ENCODE data around the gene SIK2.

Gene SIK2

GRCh38 chr11:111581341-111581740, 20.9 kb upstream of the SIK2 start:
- Histone ChIP-seq H3K4me1 (peaks cover 31% of the 10 kb centered on the region), H3K27me3 (no peaks in the 10 kb centered on the region)
- no peak for TF ChIP-seq Cebpa-rat (IDR thresholded peaks at IDR 0.05)

GRCh38 chr11:111582163-111582562, 20.1 kb upstream of the SIK2 start:
- TF ChIP-seq Cebpa-rat (IDR thresholded peaks at IDR 0.05) = no peak
- no peak overlapping the region for H3K4me3 ChIP-seq
- H3K27me3 ChIP-seq = no peaks in the 10 kb centered on the region
- no peaks in the 10 kb centered on the region for H3K9me3 ChIP-seq
- H3K9ac ChIP-seq = no peak overlapping the region
- peaks cover 31% of the 10 kb centered on the region for H3K4me1 ChIP-seq
- H4K20me1 ChIP-seq = no peaks in the 10 kb centered on the region
- H3K4me2 ChIP-seq = peak overlapping the region; percentile 41
- peak overlapping the region; percentile 33 for H3K27ac ChIP-seq
- H3K36me3 ChIP-seq = no peaks in the 10 kb centered on the region

More at GRCh38 chr11:111581341-111581740, 20.9 kb upstream of the SIK2 start:
- Histone ChIP-seq H3K9me3 (no peaks in the 10 kb centered on the region), H3K27ac (0 out of 2 replicates have a peak overlapping the region, but pooled peaks have one; percentile 33), H3K9ac (no peak overlapping the region), H3K4me3 (no peak overlapping the region), H3K4me2 (no peak overlapping the region), H3K36me3 (no peaks in the 10 kb centered on the region), H4K20me1 (no peaks in the 10 kb centered on the region)

- 0 out of 2 replicates have a peak overlapping the region, but pooled peaks have one; percentile 33 for H3K27ac ChIP-seq
- no peak overlapping the region for H3K4me3 ChIP-seq
- no peaks in the 10 kb centered on the region for H4K20me1 ChIP-seq
- H3K9me3 ChIP-seq = no peaks in the 10 kb centered on the region
- H3K4me2 ChIP-seq = peak overlapping the region; percentile 41
- no peak overlapping the region for H3K9ac ChIP-seq
- H3K4me1 ChIP-seq = peaks cover 31% of the 10 kb centered on the region
- H3K27me3 ChIP-seq = no peaks in the 10 kb centered on the region
- no peak for TF ChIP-seq Cebpa-rat (IDR thresholded peaks at IDR 0.05)
- no peaks in the 10 kb centered on the region for H3K36me3 ChIP-seq
Measured at GRCh38 chr11:111582881-111583280, 19.4 kb upstream of the SIK2 start.

GRCh38 chr11:111585371-111585770, 16.9 kb upstream of the SIK2 start:
- H3K4me1 ChIP-seq = peaks cover 31% of the 10 kb centered on the region
- H3K4me2 ChIP-seq = peak overlapping the region; percentile 31
- H3K4me3 ChIP-seq = no peak overlapping the region
- no peaks in the 10 kb centered on the region for H3K36me3 ChIP-seq
- TF ChIP-seq Cebpa-rat (IDR thresholded peaks at IDR 0.05) = no peak
- no peak overlapping the region for H3K27ac ChIP-seq
- no peaks in the 10 kb centered on the region for H3K27me3 ChIP-seq
- H3K9ac ChIP-seq = no peak overlapping the region
- no peaks in the 10 kb centered on the region for H4K20me1 ChIP-seq
- H3K9me3 ChIP-seq = no peaks in the 10 kb centered on the region

- TF ChIP-seq Cebpa-rat (IDR thresholded peaks at IDR 0.05) = no peak
- no peak overlapping the region for H3K27ac ChIP-seq
- no peaks in the 10 kb centered on the region for H3K36me3 ChIP-seq
- H3K4me1 ChIP-seq = peaks cover 30% of the 10 kb centered on the region
- no peak overlapping the region for H3K9ac ChIP-seq
- no peaks in the 10 kb centered on the region for H4K20me1 ChIP-seq
- H3K9me3 ChIP-seq = no peaks in the 10 kb centered on the region
- H3K27me3 ChIP-seq = no peaks in the 10 kb centered on the region
- no peak overlapping the region for H3K4me2 ChIP-seq
- no peak overlapping the region for H3K4me3 ChIP-seq
Measured at GRCh38 chr11:111586388-111586831, 15.8 kb upstream of the SIK2 start.

GRCh38 chr11:111589114-111589513, 13.1 kb upstream of the SIK2 start:
- no peaks in the 10 kb centered on the region for H3K36me3 ChIP-seq
- no peak overlapping the region for H3K27ac ChIP-seq
- no peak overlapping the region for H3K9ac ChIP-seq
- peaks cover 13% of the 10 kb centered on the region for H3K4me1 ChIP-seq
- TF ChIP-seq Cebpa-rat (IDR thresholded peaks at IDR 0.05) = no peak
- no peak overlapping the region for H3K4me3 ChIP-seq
- H3K27me3 ChIP-seq = no peaks in the 10 kb centered on the region
- H4K20me1 ChIP-seq = no peaks in the 10 kb centered on the region
- no peaks in the 10 kb centered on the region for H3K9me3 ChIP-seq
- no peak overlapping the region for H3K4me2 ChIP-seq

- no peak overlapping the region for H3K27ac ChIP-seq
- no peaks in the 10 kb centered on the region for H3K36me3 ChIP-seq
- TF ChIP-seq Cebpa-rat (IDR thresholded peaks at IDR 0.05) = no peak
- H3K27me3 ChIP-seq = no peaks in the 10 kb centered on the region
- no peak overlapping the region for H3K4me3 ChIP-seq
- H3K4me2 ChIP-seq = no peak overlapping the region
- H4K20me1 ChIP-seq = no peaks in the 10 kb centered on the region
- H3K9me3 ChIP-seq = no peaks in the 10 kb centered on the region
- peaks cover 12% of the 10 kb centered on the region for H3K4me1 ChIP-seq
- H3K9ac ChIP-seq = no peak overlapping the region
Measured at GRCh38 chr11:111589886-111590499, 12.3 kb upstream of the SIK2 start.

- no peak for TF ChIP-seq Cebpa-rat (IDR thresholded peaks at IDR 0.05)
- Histone ChIP-seq H3K4me2 (no peak overlapping the region), H3K9me3 (no peaks in the 10 kb centered on the region), H3K4me3 (no peak overlapping the region), H3K27me3 (no peaks in the 10 kb centered on the region), H4K20me1 (no peaks in the 10 kb centered on the region), H3K27ac (no peak overlapping the region), H3K36me3 (no peaks in the 10 kb centered on the region), H3K9ac (no peak overlapping the region), H3K4me1 (no peaks in the 10 kb centered on the region)
Measured at GRCh38 chr11:111591187-111591960, 10.9 kb upstream of the SIK2 start.

GRCh38 chr11:111592491-111592890, 9.8 kb upstream of the SIK2 start:
- no peak overlapping the region for H3K27ac ChIP-seq
- TF ChIP-seq Cebpa-rat (IDR thresholded peaks at IDR 0.05) = no peak
- no peak overlapping the region for H3K4me3 ChIP-seq
- no peaks in the 10 kb centered on the region for H3K4me1 ChIP-seq
- H3K9ac ChIP-seq = no peak overlapping the region
- H3K9me3 ChIP-seq = no peaks in the 10 kb centered on the region
- H4K20me1 ChIP-seq = no peaks in the 10 kb centered on the region
- H3K4me2 ChIP-seq = no peak overlapping the region
- H3K36me3 ChIP-seq = no peaks in the 10 kb centered on the region
- H3K27me3 ChIP-seq = no peaks in the 10 kb centered on the region

GRCh38 chr11:111596319-111596718, 5.9 kb upstream of the SIK2 start:
- Histone ChIP-seq H3K27me3 (no peaks in the 10 kb centered on the region), H3K27ac (no peak overlapping the region), H3K9me3 (no peaks in the 10 kb centered on the region), H3K4me3 (no peak overlapping the region), H3K36me3 (no peaks in the 10 kb centered on the region), H4K20me1 (no peaks in the 10 kb centered on the region), H3K4me2 (no peak overlapping the region), H3K4me1 (peaks cover 4% of the 10 kb centered on the region), H3K9ac (no peak overlapping the region)
- no peak for TF ChIP-seq Cebpa-rat (IDR thresholded peaks at IDR 0.05)
